ENCODE results near the gene IFI27L1.

Gene IFI27L1

GRCh38 chr14:94079891-94080620 is 1.1 kb upstream of the IFI27L1 start:
- no peak for DNase-seq (ENCODE audit: low read depth)

- DNase-seq (ENCODE audit: low read depth), result peak; percentile 27
Measured at GRCh38 chr14:94081386-94081820, 293 bp downstream of the IFI27L1 start.

- DNase-seq (ENCODE audit: low read depth), result no peak
Measured at GRCh38 chr14:94087891-94088290, 6.8 kb downstream of the IFI27L1 start.

- DNase-seq (ENCODE audit: low read depth), result peak; percentile 47
Measured at GRCh38 chr14:94088516-94088915, 7.4 kb downstream of the IFI27L1 start.

- no peak for DNase-seq (ENCODE audit: low read depth)
Measured at GRCh38 chr14:94089479-94089878, 8.4 kb downstream of the IFI27L1 start.

- DNase-seq (ENCODE audit: low read depth), result no peak
Measured at GRCh38 chr14:94093418-94093817, 12.3 kb downstream of the IFI27L1 start.

- no peak for DNase-seq (ENCODE audit: low read depth)
Measured at GRCh38 chr14:94097091-94097490, 16.0 kb downstream of the IFI27L1 start.

- DNase-seq (ENCODE audit: low read depth), result no peak
Measured at GRCh38 chr14:94098326-94098992, 17.3 kb downstream of the IFI27L1 start.

GRCh38 chr14:94099006-94099405 is 17.9 kb downstream of the IFI27L1 start:
- DNase-seq (ENCODE audit: low read depth), result no peak

- DNase-seq (ENCODE audit: low read depth), result peak; percentile 76
Measured at GRCh38 chr14:94100847-94101246, 19.7 kb downstream of the IFI27L1 start.

GRCh38 chr14:94101748-94102147 is 20.6 kb downstream of the IFI27L1 start:
- DNase-seq (ENCODE audit: low read depth), result no peak

GRCh38 chr14:94102768-94103482 is 21.8 kb downstream of the IFI27L1 start:
- no peak for DNase-seq (ENCODE audit: low read depth)

- DNase-seq (ENCODE audit: low read depth), result no peak
Measured at GRCh38 chr14:94103554-94104150, 22.5 kb downstream of the IFI27L1 start.

GRCh38 chr14:94104731-94105130 is 23.6 kb downstream of the IFI27L1 start:
- no peak for DNase-seq (ENCODE audit: low read depth)

GRCh38 chr14:94109915-94110250 is 28.8 kb downstream of the IFI27L1 start:
- no peak for DNase-seq (ENCODE audit: low read depth)

- peak; percentile 53 for DNase-seq (ENCODE audit: low read depth)
Measured at GRCh38 chr14:94110552-94111181, 29.6 kb downstream of the IFI27L1 start, which contains the start of gene IFI27. Gene IFI27 (plus strand): TSS chr14:94110736.

- DNase-seq (ENCODE audit: low read depth), result no peak
Measured at GRCh38 chr14:94111276-94112095, 30.4 kb downstream of the IFI27L1 start.

GRCh38 chr14:94112513-94113063 is 31.5 kb downstream of the IFI27L1 start:
- no peak for DNase-seq (ENCODE audit: low read depth)

GRCh38 chr14:94113073-94113472 is 32.0 kb downstream of the IFI27L1 start:
- no peak for DNase-seq (ENCODE audit: low read depth)

GRCh38 chr14:94113490-94113889 is 32.4 kb downstream of the IFI27L1 start:
- DNase-seq (ENCODE audit: low read depth), result peak; percentile 50

All from iris pigment epithelial cell (primary cell).